GM21367 (cell line): ENCODE measurements around the gene HM13.
"Not testable (repeated sequence)": the region's sequence is repeated elsewhere in the genome, so short reads cannot be mapped to it uniquely, and the experiment has no call there.

Experiments
- ATAC-seq: cut with Tn5 transposase; IDR thresholded peaks from one replicate; pipeline ENCODE4 v1.9.1; 2021; ENCODE audit not compliant: unreplicated experiment

The HM13 gene

DNA sequence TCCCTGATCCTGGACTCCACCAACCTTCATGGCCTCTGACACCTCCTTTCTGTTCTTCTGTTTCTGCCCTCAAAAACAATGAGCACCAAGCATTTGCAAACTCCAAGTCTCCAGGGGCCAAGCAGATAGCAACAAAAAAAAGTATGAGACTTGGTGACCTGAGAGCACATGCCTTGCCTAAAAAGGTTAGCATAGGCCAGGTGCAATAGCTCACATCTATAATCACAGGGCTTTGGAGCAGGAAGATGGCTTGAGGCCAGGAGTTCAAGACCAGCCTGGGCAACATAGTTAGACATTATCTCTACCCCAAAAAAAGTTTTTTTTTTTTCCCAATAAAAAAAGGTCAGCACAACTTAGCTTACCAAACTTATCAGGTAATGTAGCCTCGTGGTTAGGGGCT lies 13.7 kb upstream of the HM13 start:
- ATAC-seq: no peak

DNA sequence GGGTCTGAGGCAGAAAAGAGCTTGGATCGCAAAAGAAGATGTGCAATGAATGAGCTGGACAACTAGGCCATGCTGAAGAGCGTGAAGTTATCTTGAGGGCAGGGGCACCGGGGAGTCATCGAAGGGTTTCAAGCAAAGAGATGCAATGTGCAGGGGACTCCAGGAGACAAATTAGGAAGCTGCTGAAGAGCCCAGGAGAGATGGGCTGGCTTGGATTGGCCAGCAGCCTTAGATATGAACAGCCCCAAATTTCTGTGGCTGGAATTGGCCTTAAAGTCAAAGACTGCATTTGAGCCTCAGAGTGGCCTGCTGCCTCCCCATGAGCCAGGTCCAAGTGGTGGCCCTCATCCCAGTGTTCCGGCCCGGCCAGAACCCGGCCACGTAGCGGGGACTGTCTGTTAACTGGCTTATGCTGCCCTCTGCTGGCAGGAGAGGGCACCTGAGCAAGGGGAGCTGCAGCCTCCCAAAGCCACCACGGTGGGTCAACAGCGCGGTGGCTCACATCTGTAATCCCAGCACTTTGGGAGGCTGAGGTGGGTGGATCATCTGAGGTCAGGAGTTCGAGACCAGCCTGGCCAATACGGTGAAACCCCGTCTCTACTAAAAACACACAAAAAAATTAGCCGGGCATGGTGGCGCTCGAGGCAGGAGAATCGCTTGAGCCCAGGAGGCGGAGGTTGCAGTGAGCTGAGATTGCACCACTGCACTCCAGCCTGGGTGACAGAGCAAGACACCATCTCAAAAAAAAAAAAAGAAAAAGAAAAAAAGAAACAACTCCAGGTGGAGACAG lies 11.2 kb upstream of the HM13 start:
- peak; percentile 87 for ATAC-seq

DNA sequence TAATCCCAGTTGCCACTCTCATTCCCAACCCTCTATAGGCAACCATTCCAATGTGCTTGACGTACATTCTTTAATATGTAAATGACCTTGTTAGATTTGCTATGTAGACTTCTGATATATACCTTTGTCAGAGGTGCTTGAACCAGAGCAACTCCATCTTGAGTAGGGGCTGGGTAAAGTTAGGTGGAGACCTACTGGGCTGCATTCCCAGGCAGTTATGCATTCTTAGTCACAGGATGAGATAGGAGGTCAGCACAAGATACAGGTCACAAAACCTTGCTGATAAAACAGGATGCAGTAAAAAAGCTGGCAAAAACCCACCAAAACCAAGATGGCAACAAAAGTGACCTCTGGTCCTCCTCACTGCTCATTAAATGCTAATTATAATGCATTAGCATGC lies 8.3 kb upstream of the HM13 start:
- no peak for ATAC-seq

DNA sequence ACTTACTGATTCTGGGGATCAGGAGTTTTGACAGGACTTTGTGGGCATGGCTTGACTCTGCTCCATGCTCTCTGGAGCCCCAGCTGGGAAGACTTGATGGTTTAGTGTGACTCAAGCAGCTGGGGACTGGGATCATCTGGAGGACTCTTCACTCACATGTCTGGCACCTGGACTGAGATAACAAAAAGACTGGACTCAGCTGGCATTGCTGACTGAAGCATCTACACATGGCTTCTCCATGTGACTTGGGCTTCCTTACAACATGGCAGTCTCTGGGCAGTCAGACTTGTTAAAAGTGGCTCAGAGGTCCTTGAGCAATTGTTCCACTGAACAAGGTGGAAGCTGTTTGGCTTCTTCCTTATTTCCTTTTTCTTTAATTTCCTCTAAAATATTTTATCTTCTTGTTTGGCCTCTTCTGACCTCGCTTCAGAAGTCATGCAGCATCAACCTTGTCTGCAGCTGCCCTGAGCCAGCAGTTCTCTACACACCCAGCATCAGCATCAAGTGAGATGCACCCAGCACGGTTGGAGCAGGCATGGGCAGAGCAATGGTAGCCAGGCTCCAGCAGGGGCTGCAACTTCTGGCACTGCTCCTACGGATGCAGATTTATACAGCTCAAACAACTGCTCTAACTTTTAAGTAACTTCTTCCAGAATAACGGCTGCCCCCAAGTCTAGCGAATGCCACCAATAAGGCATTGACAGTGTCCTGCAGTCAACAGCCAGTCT lies 5.6 kb upstream of the HM13 start:
- ATAC-seq: no peak

DNA sequence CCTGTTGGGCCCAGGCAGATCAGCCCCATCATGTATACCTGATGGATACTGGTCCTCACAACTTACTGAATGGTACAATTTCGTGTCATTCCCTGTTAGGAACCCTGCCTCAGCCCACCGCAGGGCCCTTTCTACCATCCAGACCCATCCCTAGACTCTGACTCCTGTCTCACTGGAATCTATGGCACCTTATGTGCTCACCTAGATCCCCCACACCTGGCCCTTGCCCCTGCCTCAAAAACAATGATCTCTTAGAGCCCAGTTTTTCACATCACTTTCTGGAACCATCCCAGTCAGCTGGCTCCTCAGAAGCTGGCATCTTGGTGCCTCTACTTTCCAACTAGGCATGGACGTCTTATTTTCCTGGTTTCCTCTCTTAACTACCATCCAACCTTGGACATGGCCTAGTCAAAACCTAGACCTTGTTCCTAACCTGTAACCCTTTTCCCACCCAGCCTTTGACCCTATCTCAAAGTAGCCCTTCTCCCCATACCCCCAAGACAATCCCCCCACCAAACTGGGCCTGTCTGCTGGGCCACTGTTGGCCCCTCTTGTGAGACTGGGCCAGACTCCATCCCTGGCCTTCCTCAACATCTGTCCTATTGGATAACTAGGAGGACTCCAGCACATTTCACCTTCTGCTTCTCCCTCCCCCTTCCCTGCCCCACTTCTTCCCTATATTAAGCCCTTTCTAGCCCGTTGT lies 981 bp downstream of the HM13 start:
- ATAC-seq: no peak

DNA sequence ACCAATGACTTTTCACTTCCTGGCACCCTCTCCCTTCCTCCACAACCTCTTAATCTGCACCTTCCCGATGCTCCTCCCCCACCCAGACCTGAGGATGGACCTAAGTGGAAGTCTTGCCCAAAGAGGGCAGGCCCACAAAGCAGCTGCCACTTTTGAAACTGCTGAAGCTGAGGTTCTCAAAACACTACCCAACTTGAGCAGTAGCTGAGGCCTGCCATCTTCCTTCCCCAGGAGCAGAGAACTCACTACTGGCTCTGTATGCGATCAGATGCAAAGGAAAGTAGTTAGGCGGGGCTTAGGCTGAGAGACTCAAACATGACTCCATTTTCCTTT lies 1.5 kb downstream of the HM13 start:
- no peak for ATAC-seq

DNA sequence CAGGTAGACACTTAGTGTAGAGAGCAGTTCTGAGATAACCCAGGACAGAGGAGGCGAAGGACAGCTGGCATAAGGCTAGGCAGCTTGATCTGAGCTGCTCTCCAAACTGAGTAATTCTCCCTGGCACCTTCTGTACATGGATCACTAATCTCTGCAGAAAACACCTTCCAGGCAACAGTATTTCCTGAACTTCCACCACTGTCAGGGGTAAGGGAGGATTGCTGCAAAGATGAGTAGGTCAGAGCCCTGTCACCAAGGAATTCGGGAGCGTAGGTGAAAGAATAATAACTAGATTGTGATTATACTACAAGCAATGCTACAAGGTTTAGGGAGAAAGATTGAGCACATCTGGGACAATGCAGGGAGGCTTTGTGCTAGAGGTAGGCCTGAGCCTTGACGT lies 1.9 kb downstream of the HM13 start:
- ATAC-seq: no peak

DNA sequence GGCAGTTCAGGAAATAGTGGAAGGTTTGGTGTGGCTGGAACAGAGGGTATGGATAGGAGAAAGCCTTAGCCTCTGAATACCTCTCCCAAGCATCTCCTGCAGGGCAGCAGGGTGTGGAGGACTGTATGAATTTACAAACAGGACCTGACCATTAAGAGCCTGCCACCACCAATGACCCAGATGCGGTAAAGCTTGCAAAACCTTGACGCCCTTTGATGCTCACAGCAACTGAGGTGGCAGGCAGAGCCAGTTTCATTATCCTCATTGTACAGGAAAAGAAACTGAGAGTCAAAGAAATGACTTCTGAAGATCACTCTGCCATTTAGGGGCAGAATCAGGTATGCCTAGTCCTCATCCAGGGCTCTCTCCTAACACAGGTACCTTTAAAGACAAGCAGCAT lies 2.4 kb downstream of the HM13 start:
- ATAC-seq: no peak

DNA sequence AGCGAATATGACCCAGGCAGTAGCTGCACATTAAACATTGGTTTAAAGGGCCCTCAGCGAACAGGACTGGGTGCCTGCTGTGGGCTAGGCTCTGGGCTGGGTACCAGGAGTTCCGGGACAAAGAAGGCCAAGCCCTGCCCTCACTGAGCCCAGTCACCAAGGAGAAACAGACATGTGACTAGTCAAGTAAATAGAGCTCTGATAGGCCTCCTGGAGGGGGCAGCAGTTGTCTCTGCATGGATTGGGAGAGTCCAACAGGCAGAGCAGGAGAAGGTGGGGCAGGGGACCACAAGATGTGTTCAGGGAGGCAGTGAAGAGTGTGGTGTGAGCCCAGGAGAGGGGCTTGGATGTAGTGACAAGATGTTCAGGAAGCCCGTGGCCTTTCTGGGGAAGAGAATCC lies 3.1 kb downstream of the HM13 start:
- ATAC-seq: no peak

DNA sequence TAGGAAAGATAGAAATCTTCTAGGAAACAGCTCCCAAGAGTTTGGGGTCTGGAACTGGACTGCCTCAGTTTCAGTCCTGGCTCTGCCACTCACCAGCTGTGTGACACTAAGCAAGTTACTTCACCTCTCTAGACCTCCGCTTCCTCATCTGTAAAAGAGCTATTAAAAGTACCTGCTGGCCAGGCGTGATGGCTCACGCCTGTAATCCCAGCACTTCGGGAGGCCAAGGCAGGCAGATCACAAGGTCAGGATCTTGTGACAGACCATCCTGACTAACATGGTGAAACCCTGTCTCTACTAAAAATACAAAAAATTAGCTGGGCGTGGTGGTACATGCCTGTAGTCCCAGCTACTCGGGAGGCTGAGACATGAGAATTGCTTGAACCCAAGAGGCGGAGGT lies 7.0 kb downstream of the HM13 start:
- not testable (repeated sequence) for ATAC-seq

DNA sequence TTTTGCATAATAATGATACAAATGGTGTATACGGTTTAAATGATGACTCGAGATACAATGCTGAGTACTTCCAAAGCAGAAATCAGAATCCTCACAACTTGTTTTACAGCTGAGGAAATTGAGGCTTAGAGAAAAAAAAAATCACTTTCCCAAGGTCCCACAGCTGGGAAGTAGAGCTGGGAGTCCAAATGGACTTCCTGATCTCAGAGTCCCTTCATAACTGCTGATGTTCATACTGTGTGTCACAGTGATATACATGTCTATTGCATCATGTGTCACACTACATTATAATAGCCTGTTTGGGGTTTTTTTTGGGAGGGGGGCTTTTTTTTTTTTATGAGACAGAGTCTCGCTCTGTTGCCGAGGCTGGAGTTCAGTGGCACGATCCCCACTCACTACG lies 8.5 kb downstream of the HM13 start:
- ATAC-seq: no peak

DNA sequence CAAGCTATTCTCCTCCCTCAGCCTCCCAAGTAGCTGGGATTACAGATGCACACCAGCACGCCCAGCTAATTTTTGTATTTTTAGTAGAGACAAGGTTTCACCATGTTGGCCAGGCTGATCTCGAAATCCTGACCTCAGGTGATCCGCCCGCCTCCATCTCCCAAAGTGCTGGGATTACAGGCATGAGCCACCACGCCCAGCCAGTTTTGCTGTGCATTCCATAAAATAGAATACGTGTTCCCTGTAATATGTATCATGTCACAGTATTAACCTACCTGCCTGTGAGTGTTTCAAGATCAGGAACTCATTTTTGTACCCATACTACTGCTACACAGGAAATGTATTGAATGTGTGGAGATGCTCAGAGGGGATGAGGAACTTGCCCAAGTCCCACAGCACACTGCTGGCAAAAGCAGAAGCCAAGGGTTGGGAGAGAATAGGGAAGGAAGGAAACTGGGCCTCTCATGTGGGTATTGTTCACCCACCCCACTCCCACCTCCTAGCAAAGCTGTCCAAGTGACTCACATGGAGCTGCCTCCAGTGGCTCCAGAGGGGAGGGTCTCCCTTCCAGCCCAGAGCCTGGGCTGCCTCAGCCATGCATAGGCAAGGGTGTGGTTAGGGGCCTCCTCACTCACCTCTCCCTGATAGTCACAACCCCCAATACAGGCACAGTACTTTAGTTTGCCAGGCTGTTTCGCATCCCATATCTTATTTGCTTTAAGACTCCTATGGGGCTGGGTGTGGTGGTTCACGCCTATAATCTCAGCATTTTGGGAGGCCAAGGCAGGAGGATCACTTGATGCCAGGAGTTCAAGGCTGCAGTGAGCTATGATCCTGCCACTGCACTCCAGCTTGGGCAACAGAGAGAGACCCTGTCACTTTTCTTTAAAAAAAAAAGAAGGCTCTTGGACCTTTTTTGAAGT lies 9.4 kb downstream of the HM13 start:
- ATAC-seq: no peak

DNA sequence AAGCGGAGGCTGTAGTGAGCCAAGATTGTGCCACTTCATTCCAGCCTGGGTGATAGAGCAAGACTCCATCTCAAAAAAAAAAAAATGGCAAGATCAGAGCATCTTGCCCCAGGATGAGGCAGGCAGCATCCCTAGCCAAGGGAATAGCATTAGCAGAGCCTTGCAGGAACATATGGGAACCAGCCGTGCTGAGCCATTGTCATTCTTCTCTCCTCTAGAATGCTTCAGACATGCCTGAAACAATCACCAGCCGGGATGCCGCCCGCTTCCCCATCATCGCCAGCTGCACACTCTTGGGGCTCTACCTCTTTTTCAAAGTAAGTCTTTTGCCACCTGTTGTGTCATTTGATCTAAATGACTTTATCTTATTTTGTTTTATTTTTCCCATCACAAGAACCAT lies 13.0 kb downstream of the HM13 start:
- no peak for ATAC-seq

DNA sequence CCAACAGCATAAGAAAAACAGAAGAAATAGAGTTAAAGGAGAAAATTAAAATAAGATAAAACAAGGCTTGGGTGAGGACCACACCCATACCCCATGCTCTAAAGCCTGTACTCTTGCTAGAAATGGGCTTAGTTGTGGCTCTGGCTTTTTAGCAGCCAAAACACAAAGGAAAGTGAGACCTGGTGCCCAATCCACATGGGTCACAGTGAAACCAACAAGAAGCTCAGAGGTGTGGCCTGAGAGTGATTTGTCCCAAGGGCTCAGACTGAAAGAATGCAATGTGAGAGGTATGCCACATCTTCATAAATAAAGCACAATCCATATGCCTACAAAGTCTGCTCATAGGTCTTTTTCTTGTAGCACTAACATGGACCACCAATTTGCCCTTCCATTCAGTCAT lies 21.1 kb downstream of the HM13 start:
- no peak for ATAC-seq

DNA sequence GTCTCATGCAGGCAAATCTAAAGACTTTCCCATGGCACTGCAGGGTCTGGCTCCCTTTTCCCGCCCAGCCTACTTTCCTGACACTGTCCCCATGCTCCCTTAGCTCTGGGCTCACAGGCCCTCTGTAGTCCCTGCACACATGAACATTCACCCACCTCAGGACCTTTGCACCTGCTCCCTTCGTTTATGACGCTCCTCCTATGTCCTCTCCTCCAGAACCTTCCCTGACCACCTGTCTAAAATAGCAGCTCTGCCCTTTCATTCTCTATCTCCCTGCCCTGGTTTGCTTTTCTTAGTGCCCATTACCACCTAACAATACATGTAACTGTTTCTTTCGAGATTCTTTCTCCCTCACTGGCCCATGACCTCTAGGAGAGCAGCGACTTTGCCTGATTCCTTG lies 22.3 kb downstream of the HM13 start:
- ATAC-seq: no peak

DNA sequence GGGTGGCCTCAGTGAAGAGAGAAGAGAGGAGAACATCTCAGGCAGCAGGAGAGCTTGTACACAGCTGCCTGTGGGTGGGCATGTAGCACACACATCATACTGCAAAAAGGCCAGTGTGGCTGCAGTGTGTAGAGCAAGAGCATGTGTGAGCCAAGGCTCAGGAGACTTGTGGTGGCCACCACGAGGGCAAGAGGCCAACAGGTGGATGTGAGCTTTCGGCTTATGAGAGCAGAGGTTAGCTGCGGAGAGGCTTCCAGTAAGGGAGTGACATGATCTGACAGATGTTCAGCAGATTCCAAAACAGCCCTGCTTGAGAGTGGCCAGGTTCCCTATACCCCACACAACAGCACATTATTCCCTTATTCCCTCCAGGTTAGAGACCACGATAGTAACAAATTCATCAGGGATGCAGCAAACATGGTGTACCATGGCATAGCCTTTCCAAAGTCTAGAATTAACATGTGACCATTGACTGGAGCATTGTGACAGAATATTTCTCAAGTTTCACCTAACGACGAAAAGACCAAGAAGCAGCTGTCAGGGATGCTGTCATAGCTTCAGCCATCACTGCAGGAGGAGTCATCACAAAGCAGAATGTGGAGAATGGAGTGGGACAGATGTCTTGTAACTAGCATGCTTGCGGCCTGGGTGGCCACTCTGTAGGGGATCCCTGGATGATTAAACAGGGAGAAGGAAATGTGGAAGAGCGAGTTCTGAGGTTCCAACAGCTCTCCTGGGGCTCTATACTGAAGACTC lies 23.1 kb downstream of the HM13 start:
- ATAC-seq: no peak

DNA sequence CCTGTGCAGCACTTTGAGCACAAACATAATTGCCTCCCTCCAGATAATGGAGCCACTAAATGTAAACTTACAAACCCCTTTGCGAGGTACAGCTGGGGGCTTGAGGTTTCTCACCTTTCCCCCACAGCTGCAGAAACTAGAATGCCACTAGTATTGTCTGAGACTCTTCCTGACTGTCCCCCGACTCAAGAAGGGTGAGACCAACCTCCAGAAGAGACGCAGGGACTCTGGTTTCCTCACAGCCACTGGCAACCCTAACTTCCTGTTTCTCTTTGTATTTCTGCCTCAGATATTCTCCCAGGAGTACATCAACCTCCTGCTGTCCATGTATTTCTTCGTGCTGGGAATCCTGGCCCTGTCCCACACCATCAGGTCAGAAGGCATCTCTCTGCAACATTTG lies 23.6 kb downstream of the HM13 start:
- ATAC-seq: no peak

DNA sequence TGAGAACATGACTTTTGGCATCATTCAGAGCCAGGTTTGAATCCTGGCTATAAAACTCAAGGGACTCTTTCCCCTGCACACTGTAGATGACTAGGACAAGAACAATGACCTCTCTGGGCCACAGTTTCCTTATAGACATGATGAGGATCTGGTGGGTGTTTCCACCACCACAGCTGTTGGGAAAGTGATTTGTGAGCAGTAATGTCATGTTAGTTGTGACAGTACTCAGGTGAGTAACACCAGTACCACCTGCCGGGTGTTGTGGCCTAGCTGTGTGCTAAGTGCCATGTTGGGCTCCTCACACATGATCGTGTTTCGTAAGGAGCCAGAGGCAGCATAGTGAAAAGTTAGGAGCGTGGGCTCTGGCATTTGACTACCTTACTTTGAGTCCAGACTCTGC lies 24.1 kb downstream of the HM13 start:
- ATAC-seq: no peak

DNA sequence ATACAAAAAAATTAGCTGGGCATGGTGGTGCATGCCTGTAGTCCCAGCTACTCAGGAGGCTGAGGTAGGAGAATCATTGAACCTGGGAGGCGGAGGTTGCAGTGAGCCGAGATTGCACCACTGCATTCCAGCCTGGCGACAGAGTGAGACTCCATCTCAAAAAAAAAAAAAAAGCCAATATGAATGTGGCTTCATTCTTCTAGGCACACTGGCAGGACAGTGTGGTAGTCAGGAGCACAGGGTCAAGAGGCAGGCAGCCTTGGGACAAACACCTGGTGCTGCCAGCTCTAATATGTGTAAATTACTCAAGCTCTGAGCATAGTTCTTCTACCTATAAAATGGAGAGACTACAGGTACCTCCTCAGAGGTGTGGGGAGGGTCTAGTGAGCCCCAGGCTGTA lies 25.4 kb downstream of the HM13 start:
- not testable (repeated sequence) for ATAC-seq

DNA sequence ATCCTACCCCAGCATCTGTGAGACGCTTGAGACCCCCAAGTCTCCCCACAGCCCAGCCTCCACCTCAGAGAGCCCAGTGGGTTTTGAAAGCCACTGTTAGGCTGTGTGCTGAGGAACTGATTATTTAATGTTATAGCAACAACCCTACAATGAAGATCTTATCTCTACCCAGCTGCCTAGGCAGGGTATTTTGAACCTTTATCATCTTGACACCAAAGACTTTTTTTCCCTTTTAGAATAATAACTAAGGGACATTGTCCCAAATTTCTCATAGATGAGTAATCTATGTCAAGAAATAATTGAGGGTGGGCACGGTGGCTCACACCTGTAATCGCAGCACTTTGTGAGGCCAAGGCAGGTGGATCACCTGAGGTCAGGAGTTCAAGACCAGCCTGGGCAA lies 26.2 kb downstream of the HM13 start:
- ATAC-seq: no peak
